Fibroblast of lung (primary cell): ENCODE results near the gene AGAP2.

Experiments used
- CTCF ChIP-seq, 2 donors: IDR thresholded peaks in 1 of 2; conservative IDR thresholded peaks in 1 of 2; 1 replicate in 1 of 2; 2 replicates in 1 of 2; pipeline ENCODE4 v1.5.1; 2011 to 2012; ENCODE audit warnings: low read length in 2 of 2, control low read depth in 1 of 2, inconsistent platforms in 1 of 2, low read depth in 1 of 2, mild to moderate bottlenecking in 1 of 2
- EZH2 ChIP-seq: IDR thresholded peaks from 2 replicates; pipeline ENCODE4 v1.5.1; 2012; ENCODE audit warnings: low read length, control low read depth, mild to moderate bottlenecking; ENCODE audit errors: missing control alignments

GRCh38 chr12:57766464-57767304 is 28.1 kb upstream of the AGAP2 start, which contains the start of gene CYP27B1:
- TF ChIP-seq EZH2 (no peak), CTCF (conservative IDR thresholded peaks at IDR 0.05 in 1 of 2, IDR thresholded peaks at IDR 0.05 in 1 of 2; ENCODE audit: low read depth in 1 of 2, low read length in 2 of 2) (no peak)
